HG02870 (cell line): ENCODE results near the gene NSFL1C.

ENCODE experiments used
- ATAC-seq: cut with Tn5 transposase; IDR thresholded peaks from one replicate; pipeline ENCODE4 v1.9.1; 2021; ENCODE audit warnings: mild to moderate bottlenecking, moderate library complexity; ENCODE audit not compliant: unreplicated experiment

NSFL1C gene

DNA sequence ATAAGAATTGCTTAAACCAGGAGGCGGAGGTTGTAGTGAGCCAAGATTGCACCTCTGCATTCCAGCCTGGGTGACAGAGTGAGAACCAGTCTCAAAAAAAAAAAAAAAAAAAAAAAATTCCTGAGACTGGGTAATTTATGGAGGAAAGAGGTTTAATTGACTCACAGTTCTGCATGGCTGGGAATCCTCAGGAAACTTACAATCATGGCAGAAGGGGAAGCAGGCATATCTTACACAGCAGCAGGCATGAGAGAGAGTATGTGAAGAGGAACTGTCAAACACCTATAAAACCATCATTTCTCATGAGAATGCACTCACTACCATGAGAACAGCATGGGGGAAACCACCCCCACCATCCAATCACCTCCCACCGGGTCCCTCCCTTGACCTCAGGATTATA lies 72.0 kb downstream of the NSFL1C start:
- no peak for ATAC-seq

DNA sequence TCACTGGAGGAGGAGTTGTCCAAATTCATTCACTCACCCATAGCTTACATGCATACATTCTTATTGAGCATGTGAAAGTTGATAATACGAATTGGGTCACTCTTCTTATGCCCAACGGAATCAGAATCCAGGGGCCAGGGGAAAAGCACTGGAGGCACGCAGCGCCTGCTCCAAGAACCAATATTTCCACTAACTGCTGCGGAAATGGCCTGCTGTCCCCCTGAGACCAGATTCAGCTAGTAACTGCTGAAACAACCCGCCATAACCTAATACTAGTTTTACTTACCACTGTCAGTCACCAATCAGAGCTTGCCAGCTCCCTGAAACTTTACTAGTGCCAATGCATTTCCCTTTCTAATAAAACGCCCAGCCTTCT lies 73.2 kb downstream of the NSFL1C start:
- ATAC-seq, result no peak

DNA sequence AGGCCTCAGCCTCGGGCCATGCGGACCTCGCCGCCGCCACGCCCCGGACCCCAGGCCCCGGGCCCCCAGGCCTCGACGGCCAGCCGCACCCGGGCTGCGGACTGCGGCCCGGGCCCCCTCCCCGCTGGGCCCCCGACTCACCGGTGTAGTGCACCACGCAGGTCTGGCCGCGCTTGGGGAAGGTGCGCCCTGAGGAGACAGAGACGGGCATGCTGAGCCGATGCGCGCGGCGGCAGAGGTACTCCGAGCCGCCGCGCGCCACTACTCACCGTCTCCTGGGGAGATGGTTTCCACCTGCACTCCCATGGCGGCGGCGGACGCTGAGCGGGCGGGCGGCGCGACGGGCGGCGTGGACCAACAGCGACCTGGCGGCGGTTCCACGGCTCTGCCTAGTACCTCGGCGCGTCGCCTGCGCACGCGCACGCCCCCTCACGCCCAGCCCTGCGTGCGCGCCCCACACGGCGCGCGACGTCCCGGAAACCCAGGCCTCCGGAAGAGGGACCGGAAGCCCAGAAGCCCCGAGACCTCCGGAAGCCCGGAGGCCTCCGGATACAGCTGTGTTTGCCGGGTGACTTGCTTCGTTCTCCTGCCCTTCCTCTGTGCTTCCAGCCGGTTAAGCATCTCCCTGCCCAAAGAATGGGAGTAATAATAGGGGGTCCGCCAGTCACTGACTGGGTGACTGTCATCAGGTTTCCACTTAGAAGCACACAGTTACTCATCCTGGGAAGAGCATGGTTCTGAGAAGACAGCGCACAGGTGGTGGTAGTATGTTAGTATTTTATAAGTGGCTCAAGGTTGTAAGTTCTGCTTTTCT lies 73.7 kb downstream of the NSFL1C start, which contains the start of gene FKBP1A:
TSS of gene FKBP1A (minus strand) at position 362 of the 814 bp plus-strand sequence. CDS start at position 306, 56 bp downstream.
- peak; percentile 73 for ATAC-seq

DNA sequence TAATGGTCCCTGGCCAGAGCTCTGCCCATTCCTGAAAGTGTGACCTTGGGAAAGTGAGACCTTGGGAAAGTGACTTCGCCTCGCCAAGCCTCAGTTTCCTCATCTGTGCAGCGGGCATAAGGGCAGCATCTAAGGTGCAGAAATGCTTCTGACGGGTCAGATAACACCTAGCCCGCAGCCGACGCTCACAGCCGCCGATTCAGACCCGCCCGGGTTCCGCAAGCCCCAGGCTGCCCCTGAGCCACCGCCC lies 74.3 kb downstream of the NSFL1C start:
- peak; percentile 23 for ATAC-seq
